PFSK-1 (cell line): ENCODE results near the gene NKX6-2.

Experiments
- FOXP2 ChIP-seq: optimal IDR thresholded peaks from 2 replicates; pipeline ENCODE3; 2011; ENCODE audit warnings: borderline replicate concordance, control low read depth, inconsistent platforms; ENCODE audit not compliant: insufficient read depth; ENCODE audit errors: extremely low read length, extremely low read depth
- POLR2AphosphoS5 ChIP-seq: IDR thresholded peaks from 2 replicates; pipeline ENCODE4 v1.6.1; 2012; ENCODE audit warnings: low read depth, mild to moderate bottlenecking, control low read depth, low read length, moderate library complexity
- SIN3A ChIP-seq: IDR thresholded peaks from 2 replicates; pipeline ENCODE4 v1.6.1; 2012; ENCODE audit warnings: mild to moderate bottlenecking, low read length, moderate library complexity, borderline replicate concordance; ENCODE audit not compliant: insufficient read depth
- TAF1 ChIP-seq: IDR thresholded peaks from 2 replicates; pipeline ENCODE4 v1.6.1; 2012; ENCODE audit warnings: low read length, control low read depth, borderline replicate concordance; ENCODE audit not compliant: insufficient read depth
- TF ChIP-seq, protein P1 (sequence below), 2 experiments: IDR thresholded peaks; 2 replicates each; pipeline versions ENCODE4 v1.6.1 to v1.8.0; 2011 to 2012; ENCODE audit warnings: low read depth in 2 of 2, low read length in 2 of 2, control low read depth in 1 of 2, inconsistent platforms in 1 of 2, mild to moderate bottlenecking in 1 of 2, moderate library complexity in 1 of 2; ENCODE audit not compliant: insufficient read depth in 1 of 2

- TF ChIP-seq SIN3A (no peak), POLR2AphosphoS5 (no peak), TAF1 (no peak), FOXP2 (no peak)
- TF ChIP-seq, protein P1, sequence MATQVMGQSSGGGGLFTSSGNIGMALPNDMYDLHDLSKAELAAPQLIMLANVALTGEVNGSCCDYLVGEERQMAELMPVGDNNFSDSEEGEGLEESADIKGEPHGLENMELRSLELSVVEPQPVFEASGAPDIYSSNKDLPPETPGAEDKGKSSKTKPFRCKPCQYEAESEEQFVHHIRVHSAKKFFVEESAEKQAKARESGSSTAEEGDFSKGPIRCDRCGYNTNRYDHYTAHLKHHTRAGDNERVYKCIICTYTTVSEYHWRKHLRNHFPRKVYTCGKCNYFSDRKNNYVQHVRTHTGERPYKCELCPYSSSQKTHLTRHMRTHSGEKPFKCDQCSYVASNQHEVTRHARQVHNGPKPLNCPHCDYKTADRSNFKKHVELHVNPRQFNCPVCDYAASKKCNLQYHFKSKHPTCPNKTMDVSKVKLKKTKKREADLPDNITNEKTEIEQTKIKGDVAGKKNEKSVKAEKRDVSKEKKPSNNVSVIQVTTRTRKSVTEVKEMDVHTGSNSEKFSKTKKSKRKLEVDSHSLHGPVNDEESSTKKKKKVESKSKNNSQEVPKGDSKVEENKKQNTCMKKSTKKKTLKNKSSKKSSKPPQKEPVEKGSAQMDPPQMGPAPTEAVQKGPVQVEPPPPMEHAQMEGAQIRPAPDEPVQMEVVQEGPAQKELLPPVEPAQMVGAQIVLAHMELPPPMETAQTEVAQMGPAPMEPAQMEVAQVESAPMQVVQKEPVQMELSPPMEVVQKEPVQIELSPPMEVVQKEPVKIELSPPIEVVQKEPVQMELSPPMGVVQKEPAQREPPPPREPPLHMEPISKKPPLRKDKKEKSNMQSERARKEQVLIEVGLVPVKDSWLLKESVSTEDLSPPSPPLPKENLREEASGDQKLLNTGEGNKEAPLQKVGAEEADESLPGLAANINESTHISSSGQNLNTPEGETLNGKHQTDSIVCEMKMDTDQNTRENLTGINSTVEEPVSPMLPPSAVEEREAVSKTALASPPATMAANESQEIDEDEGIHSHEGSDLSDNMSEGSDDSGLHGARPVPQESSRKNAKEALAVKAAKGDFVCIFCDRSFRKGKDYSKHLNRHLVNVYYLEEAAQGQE (IDR thresholded peaks at IDR 0.05; ENCODE audit: insufficient read depth in 1 of 2, low read depth in 2 of 2, low read length in 2 of 2) = no peak
Measured at GRCh38 chr10:132806561-132807003, 20.6 kb upstream of the NKX6-2 start.
